ENCODE results near the gene CLCA2. TPM values are rescaled to one million over a fixed set of nuclear protein-coding genes. Genes with fewer than 3 reads are reported as not detected.
"Not testable (repeated sequence)": the region's sequence is repeated elsewhere in the genome, so short reads cannot be mapped to it uniquely, and the experiment has no call there.

The CLCA2 gene
- total RNA-seq, 1 experiment from 2014 or later: not detected

GRCh38 chr1:86502125-86502646 lies 78.2 kb downstream of the CLCA2 start:
- H3K23me2 ChIP-seq (ENCODE audit: insufficient read length, low read depth, low read length, poor library complexity, severe bottlenecking); H3K9me3 ChIP-seq (ENCODE audit: control insufficient read depth, low read depth, low read length); H3K36me3 Mint-ChIP-seq (ENCODE audit: insufficient read depth in 1 of 3, low read depth in 3 of 3); H3K27me3 ChIP-seq (ENCODE audit: insufficient read depth, low read length); H4K8ac ChIP-seq (replicated peaks; ENCODE audit: insufficient read length, low read depth, low read length); H2BK15ac ChIP-seq (ENCODE audit: low read depth, low read length); H4K5ac ChIP-seq (ENCODE audit: insufficient read length, low read depth, low read length); H3K23ac ChIP-seq (ENCODE audit: insufficient read length, low read depth, low read length); H2BK12ac ChIP-seq (ENCODE audit: insufficient read length, low read depth, low read length); H2BK20ac ChIP-seq (ENCODE audit: low read depth, low read length, poor library complexity, severe bottlenecking); H4K20me1 ChIP-seq (ENCODE audit: control insufficient read depth, insufficient read depth, insufficient read length); H3K79me1 ChIP-seq (ENCODE audit: insufficient read depth, low read depth, low read length, poor library complexity, severe bottlenecking); H3K27me3 Mint-ChIP-seq (ENCODE audit: low read depth); H3K79me2 ChIP-seq (ENCODE audit: insufficient read depth, low read length); H4K91ac ChIP-seq (ENCODE audit: insufficient read length, low read depth, low read length); H3K4ac ChIP-seq (ENCODE audit: low read depth, low read length); H3K9me3 Mint-ChIP-seq; H3K4me1 ChIP-seq (ENCODE audit: insufficient read depth, low read length); H2AK5ac ChIP-seq (ENCODE audit: insufficient read length, low read length); H3K56ac ChIP-seq (ENCODE audit: insufficient read length, low read depth, low read length): not testable (repeated sequence)
- Histone ChIP-seq H3K27ac (ENCODE audit: insufficient read length, low read depth, low read length) (peak overlapping the region; percentile 97), H2BK5ac (ENCODE audit: insufficient read length, low read length) (peak overlapping the region; percentile 43), H2AFZ (ENCODE audit: low read length) (peak overlapping the region; percentile 95), H3K18ac (ENCODE audit: insufficient read length, low read depth, low read length) (peak overlapping the region; percentile 78), H3K4me2 (ENCODE audit: insufficient read depth, insufficient read length, low read length) (peak overlapping the region; percentile 85), H3K9ac (ENCODE audit: extremely low read depth, insufficient read length, low read length) (peak overlapping the region; percentile 89), H3T11ph (ENCODE audit: low read length) (peak overlapping the region; percentile 78), H2BK120ac (ENCODE audit: low read depth, low read length, poor library complexity, severe bottlenecking) (peak overlapping the region; percentile 57), H3K14ac (ENCODE audit: insufficient read depth, low read length) (peak overlapping the region; percentile 89; the same call in 1 of the 2 replicates)
- Mint-ChIP-seq H3K4me3 (peak overlapping the region; percentile 82 to 87), H3K4me1 (peaks cover 23 to 38% of the 10 kb centered on the region in 2 experiments), H3K27ac (peak overlapping the region; percentile 97 to 99 (median 99))
- no CpG with 5 or more reads among the region's 16 CpGs for WGBS (ENCODE audit: extremely low coverage, insufficient read length, low lambda C conversion rate)
- peak; percentile 76 for DNase-seq
- TF ChIP-seq CTCF (conservative IDR thresholded peaks at IDR 0.05): peak; percentile 63

Measured in H9 (cell line).